ENCODE results near the gene CENPL. TPM values are rescaled to one million over a fixed set of nuclear protein-coding genes. Genes with fewer than 3 reads are reported as not detected.
A peak's percentile ranks its signal among the peaks of the same experiment; 100 is the strongest.

Gene CENPL
- total and polyA plus RNA-seq, 9 of the 15 experiments (the other 6 are each of a cell fraction or from before 2014, with no cell fraction given), result 33.0 to 52.7 (median 39.7) TPM

GRCh38 chr1:173863224-173864161, 38.8 kb upstream of the CENPL start (continued):
- TF ChIP-seq REST (IDR thresholded peaks at IDR 0.05; ENCODE audit: borderline replicate concordance) (no peak), REST (CRISPR knock-in tag; IDR thresholded peaks at IDR 0.05; ENCODE audit: low read depth) (no peak), MTA3 (IDR thresholded peaks at IDR 0.05; ENCODE audit: borderline replicate concordance) (no peak), NRF1 (conservative IDR thresholded peaks at IDR 0.05 in 1 of 2, IDR thresholded peaks at IDR 0.05 in 1 of 2) (no peak), CHAMP1 (IDR thresholded peaks at IDR 0.05) (no peak), ZNF217 (CRISPR knock-in tag; IDR thresholded peaks at IDR 0.05) (no peak), RBM22 (IDR thresholded peaks at IDR 0.05; ENCODE audit: low read depth, low read length, poor library complexity, severe bottlenecking) (no peak), POLR2B (IDR thresholded peaks at IDR 0.05; ENCODE audit: low read depth, partially characterized antibody) (peak; percentile 27), BACH1 (tag; IDR thresholded peaks at IDR 0.05) (no peak), RREB1 (CRISPR knock-in tag; IDR thresholded peaks at IDR 0.05) (no peak)
